ENCODE data around the gene SLC35E2B.

Gene SLC35E2B

GRCh38 chr1:1629430-1630190 is 63.0 kb downstream of the SLC35E2B start:
- ATAC-seq = no peak
- TF ChIP-seq ZNF70 (CRISPR knock-in tag; IDR thresholded peaks at IDR 0.05) (no peak), ARNTL (CRISPR knock-in tag; IDR thresholded peaks at IDR 0.05; ENCODE audit: borderline replicate concordance, low read depth) (no peak), TOX (CRISPR knock-in tag; IDR thresholded peaks at IDR 0.05; ENCODE audit: borderline replicate concordance) (no peak), PATZ1 (CRISPR knock-in tag; IDR thresholded peaks at IDR 0.05; ENCODE audit: borderline replicate concordance) (no peak), ISL1 (CRISPR knock-in tag; IDR thresholded peaks at IDR 0.05) (no peak), CSRNP3 (CRISPR knock-in tag; IDR thresholded peaks at IDR 0.05) (no peak), ZFP3 (CRISPR knock-in tag; IDR thresholded peaks at IDR 0.05) (no peak), GLIS3 (CRISPR knock-in tag; IDR thresholded peaks at IDR 0.05) (no peak), CSDC2 (CRISPR knock-in tag; IDR thresholded peaks at IDR 0.05) (no peak), RARB (CRISPR knock-in tag; IDR thresholded peaks at IDR 0.05) (no peak), PPARA (CRISPR knock-in tag; IDR thresholded peaks at IDR 0.05; ENCODE audit: borderline replicate concordance) (no peak), TCF4 (CRISPR knock-in tag; IDR thresholded peaks at IDR 0.05; ENCODE audit: borderline replicate concordance) (no peak), TSHZ2 (CRISPR knock-in tag; IDR thresholded peaks at IDR 0.05) (no peak), SNAI2 (CRISPR knock-in tag; IDR thresholded peaks at IDR 0.05) (no peak), OSR1 (CRISPR knock-in tag; IDR thresholded peaks at IDR 0.05) (no peak), ZNF8 (CRISPR knock-in tag; IDR thresholded peaks at IDR 0.05) (no peak), ZNF565 (CRISPR knock-in tag; conservative IDR thresholded peaks at IDR 0.05; ENCODE audit: low read depth) (no peak), BACH2 (CRISPR knock-in tag; IDR thresholded peaks at IDR 0.05; ENCODE audit: borderline replicate concordance) (no peak), CREB5 (CRISPR knock-in tag; IDR thresholded peaks at IDR 0.05; ENCODE audit: low read depth) (no peak), ZFP30 (CRISPR knock-in tag; IDR thresholded peaks at IDR 0.05) (no peak)

- ATAC-seq = no peak
- TF ChIP-seq TCF4 (CRISPR knock-in tag; IDR thresholded peaks at IDR 0.05; ENCODE audit: borderline replicate concordance) = no peak
- TF ChIP-seq GLIS3 (CRISPR knock-in tag; IDR thresholded peaks at IDR 0.05) = no peak
- no peak for TF ChIP-seq CSRNP3 (CRISPR knock-in tag; IDR thresholded peaks at IDR 0.05)
- TF ChIP-seq ZNF565 (CRISPR knock-in tag; conservative IDR thresholded peaks at IDR 0.05; ENCODE audit: low read depth) = no peak
- TF ChIP-seq CSDC2 (CRISPR knock-in tag; IDR thresholded peaks at IDR 0.05) = no peak
- TF ChIP-seq TOX (CRISPR knock-in tag; IDR thresholded peaks at IDR 0.05; ENCODE audit: borderline replicate concordance) = no peak
- TF ChIP-seq ZFP3 (CRISPR knock-in tag; IDR thresholded peaks at IDR 0.05) = no peak
- no peak for TF ChIP-seq PATZ1 (CRISPR knock-in tag; IDR thresholded peaks at IDR 0.05; ENCODE audit: borderline replicate concordance)
Observed at GRCh38 chr1:1628754-1629429, 63.7 kb downstream of the SLC35E2B start.

Data from SK-N-SH treated with all-trans-retinoic acid at 6 μM for 48 hours (cell line).